GM23248 (cell line): ENCODE results near the gene DCAF6.

Source experiments
- EZH2 ChIP-seq: fragments of 200-600 bp; sonication (generic); IDR thresholded peaks from 2 replicates; pipeline ENCODE4 v1.6.1; 2018; ENCODE audit warnings: antibody characterized with exemption, mild to moderate bottlenecking; ENCODE audit not compliant: insufficient read depth, poor library complexity, severe bottlenecking
- EZH2phosphoT487 ChIP-seq: fragments of 200-600 bp; sonication (generic); IDR thresholded peaks from 2 replicates; pipeline ENCODE4 v1.6.1; 2018; ENCODE audit warnings: antibody characterized with exemption, moderate library complexity, mild to moderate bottlenecking, low read depth; ENCODE audit not compliant: insufficient read depth

DNA sequence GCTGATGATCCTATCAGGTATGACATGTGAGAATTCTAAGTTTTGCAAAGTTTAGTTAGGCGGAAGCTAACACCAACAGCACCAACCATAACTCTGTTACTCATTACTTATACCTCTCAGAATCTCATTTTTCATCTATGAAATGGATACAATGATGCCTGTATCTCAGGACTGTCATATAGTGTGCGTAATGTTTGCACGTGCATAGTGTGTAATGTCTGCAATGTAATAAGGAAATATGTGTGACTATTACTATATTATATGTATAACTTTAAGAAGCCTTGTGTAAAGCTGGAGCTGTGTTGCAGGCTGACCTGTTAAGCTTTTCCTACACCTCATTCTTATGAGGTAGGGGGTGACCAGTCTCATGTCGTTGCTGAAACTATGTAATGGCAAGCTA, 35.6 kb upstream of the DCAF6 start:
- TF ChIP-seq EZH2: no peak
- TF ChIP-seq EZH2phosphoT487: no peak
